Endothelial cell of umbilical vein (primary cell): ENCODE results near the gene MRPS6. TPM values are rescaled to one million over a fixed set of nuclear protein-coding genes. Genes with fewer than 3 reads are reported as not detected.

Experiments
- BruUV-seq: library from RNA; stranded (reverse); fragments of 400-500 nt; replicated peaks from 2 replicates; lab custom pipeline; 2021; lab: Mats Ljungman, UMichigan
- CTCF ChIA-PET: fragments of 300-600, 350-600 bp; sonication (Branson Sonifier 250); formaldehyde crosslinking; loops from one replicate; lab custom pipeline; 2021; ENCODE audit warnings: antibody characterized with exemption, inconsistent platforms; lab: Charles Lee
- POLR2A ChIA-PET: fragments of 300-600, 350-600 bp; sonication (Branson Sonifier 250); formaldehyde crosslinking; loops from one replicate; lab custom pipeline; 2021; ENCODE audit warnings: antibody characterized with exemption, inconsistent platforms; lab: Charles Lee
- DNase-seq: peaks from one replicate; pipeline ENCODE4 v3.0.0-alpha.2; 2011; ENCODE audit warnings: low read depth, low spot score
- FAIRE-seq: peaks from 2 replicates; lab custom pipeline; 2011; peaks lifted over from hg19 to GRCh38; lab: Jason Lieb, UNC
- H2AFZ ChIP-seq: 2 replicates; pipeline ENCODE4 v1.6.0; 2012; ENCODE audit warnings: low read depth, low read length, control low read depth, inconsistent platforms
- H3K27ac ChIP-seq: 2 replicates; pipeline ENCODE4 v1.5.1; 2011; ENCODE audit warnings: low read depth, mild to moderate bottlenecking, control low read depth, low read length, moderate library complexity; ENCODE audit not compliant: insufficient read depth
- H3K27me3 ChIP-seq, 2 experiments: 2 replicates each; pipeline versions ENCODE4 v1.6.0 to v1.6.1; 2011; ENCODE audit warnings: low read length in 2 of 2, mixed read lengths in 1 of 2; ENCODE audit not compliant: control insufficient read depth in 2 of 2, insufficient read depth in 2 of 2
- H3K36me3 ChIP-seq, 2 experiments: 2 replicates in 1 of 2; 3 replicates in 1 of 2; pipeline ENCODE4 v1.5.1; 2011; ENCODE audit warnings: low read length in 2 of 2, mild to moderate bottlenecking in 1 of 2, moderate library complexity in 1 of 2; ENCODE audit not compliant: control insufficient read depth in 2 of 2, insufficient read depth in 2 of 2; ENCODE audit errors: extremely low read depth in 1 of 2
- H3K4me1 ChIP-seq: 3 replicates; pipeline ENCODE4 v1.5.1; 2011; ENCODE audit warnings: mild to moderate bottlenecking, low read length; ENCODE audit not compliant: control insufficient read depth, insufficient read depth; ENCODE audit errors: extremely low read depth
- H3K4me2 ChIP-seq: 2 replicates; pipeline ENCODE4 v1.6.1; 2011; ENCODE audit warnings: low read length, control low read depth, mixed read lengths; ENCODE audit not compliant: insufficient read depth
- H3K4me3 ChIP-seq, 3 experiments: fragments of 200-600 bp in 1 of 3; sonication (generic), shearing (Covaris generic) in 1 of 3; replicated peaks in 1 of 3; 2 replicates each; pipeline ENCODE4 v1.5.1; 2011 to 2016; ENCODE audit warnings: control low read depth in 3 of 3, low read length in 3 of 3, mild to moderate bottlenecking in 2 of 3, inconsistent platforms in 1 of 3, low read depth in 1 of 3, moderate library complexity in 1 of 3; ENCODE audit not compliant: insufficient read depth in 1 of 3
- H3K79me2 ChIP-seq: 2 replicates; pipeline ENCODE4 v1.6.0; 2012; ENCODE audit warnings: low read length, inconsistent platforms; ENCODE audit not compliant: control insufficient read depth, insufficient read depth
- H3K9ac ChIP-seq: replicated peaks from 2 replicates; pipeline ENCODE3; 2011; ENCODE audit warnings: low read length, control low read depth; ENCODE audit not compliant: insufficient read depth; ENCODE audit errors: extremely low read depth
- H3K9me1 ChIP-seq: replicated peaks from 3 replicates; pipeline ENCODE4 v1.6.0; 2011; ENCODE audit warnings: mild to moderate bottlenecking, low read length; ENCODE audit not compliant: control insufficient read depth, insufficient read depth; ENCODE audit errors: extremely low read depth
- H3K9me3 ChIP-seq: replicated peaks from 2 replicates; pipeline ENCODE4 v1.5.1; 2012; ENCODE audit warnings: low read length, inconsistent platforms; ENCODE audit not compliant: control insufficient read depth, insufficient read depth
- H4K20me1 ChIP-seq: replicated peaks from 2 replicates; pipeline ENCODE3; 2011; ENCODE audit warnings: mild to moderate bottlenecking, low read length; ENCODE audit not compliant: control insufficient read depth, insufficient read depth; ENCODE audit errors: extremely low read depth
- EZH2 ChIP-seq: IDR thresholded peaks from 2 replicates; pipeline ENCODE4 v1.6.1; 2012; ENCODE audit warnings: borderline replicate concordance, low read depth, mild to moderate bottlenecking, moderate library complexity, low read length, inconsistent platforms; ENCODE audit not compliant: severe bottlenecking
- FOS ChIP-seq: IDR thresholded peaks from 2 replicates; pipeline ENCODE4 v1.6.1; 2011; ENCODE audit warnings: mild to moderate bottlenecking, low read length, moderate library complexity, borderline replicate concordance; ENCODE audit not compliant: insufficient read depth
- GATA2 ChIP-seq: IDR thresholded peaks from 2 replicates; pipeline ENCODE4 v1.7.0; 2011; ENCODE audit warnings: low read depth, mild to moderate bottlenecking, moderate library complexity, mixed read lengths, low read length; ENCODE audit not compliant: insufficient read length, insufficient read depth
- JUN ChIP-seq: IDR thresholded peaks from 2 replicates; pipeline ENCODE4 v1.6.1; 2011; ENCODE audit warnings: borderline replicate concordance, low read depth; ENCODE audit not compliant: insufficient read length, insufficient read depth
- MYC ChIP-seq: IDR thresholded peaks from one replicate; pipeline ENCODE4 v1.6.1; 2011; ENCODE audit warnings: mild to moderate bottlenecking, low read depth, low read length
- POLR2A ChIP-seq: IDR thresholded peaks from 2 replicates; pipeline ENCODE4 v1.6.1; 2012; ENCODE audit warnings: low read depth, mild to moderate bottlenecking, control low read depth, low read length
- POLR2AphosphoS5 ChIP-seq: IDR thresholded peaks from 2 replicates; pipeline ENCODE4 v1.6.1; 2012; ENCODE audit warnings: low read depth, mild to moderate bottlenecking, control low read depth, low read length, moderate library complexity; ENCODE audit not compliant: insufficient read depth
- dilution Hi-C: fragments of 300-500 bp; cut with MboI; formaldehyde crosslinking; loops from one replicate; pipeline ENCODE4 v1.15.0; 2019; ENCODE audit warnings: low sequenced_read_pairs; ENCODE audit not compliant: extremely low pct_ligation_motif_present
- intact Hi-C: fragments of 100-400 bp; cut with micrococcal nuclease; formaldehyde crosslinking; loops from one replicate; pipeline ENCODE4 v1.10.0; 2022
- polyA plus RNA-seq, 4 experiments: library from polyadenylated mRNA; depleted of rRNA in 3 of 4; stranded (reverse) in 3 of 4; unstranded in 1 of 4; fragments of >200 nt; gene quantifications; 2 replicates each; pipeline versions ENCODE4 v1.2.1 to v1.2.3, GENCODE V29; 2011 to 2012; ENCODE audit warnings: missing spikeins in 1 of 4
- total RNA-seq: library from RNA; stranded (reverse); gene quantifications from 2 replicates; pipeline ENCODE4 v1.2.3, GENCODE V29; 2021
- TF ChIP-seq, protein P1 (sequence below): IDR thresholded peaks from 2 replicates; pipeline ENCODE4 v1.6.1; 2011; ENCODE audit not compliant: insufficient read depth, insufficient read length
- TF ChIP-seq, protein P2 (sequence below), 2 donors: IDR thresholded peaks; 1 replicate in 1 of 2; 2 replicates in 1 of 2; pipeline ENCODE4 v1.5.1; 2011; ENCODE audit warnings: low read length in 2 of 2, mild to moderate bottlenecking in 2 of 2, moderate library complexity in 2 of 2, control low read depth in 1 of 2, inconsistent platforms in 1 of 2, low read depth in 1 of 2; ENCODE audit not compliant: insufficient read depth in 1 of 2; ENCODE audit errors: extremely low read depth in 1 of 2

The MRPS6 gene
- total and polyA plus RNA-seq, 2 donors (not counting 3 experiments of a cell fraction or from before 2014, with no cell fraction given), result 19.8 to 37.2 TPM

DNA sequence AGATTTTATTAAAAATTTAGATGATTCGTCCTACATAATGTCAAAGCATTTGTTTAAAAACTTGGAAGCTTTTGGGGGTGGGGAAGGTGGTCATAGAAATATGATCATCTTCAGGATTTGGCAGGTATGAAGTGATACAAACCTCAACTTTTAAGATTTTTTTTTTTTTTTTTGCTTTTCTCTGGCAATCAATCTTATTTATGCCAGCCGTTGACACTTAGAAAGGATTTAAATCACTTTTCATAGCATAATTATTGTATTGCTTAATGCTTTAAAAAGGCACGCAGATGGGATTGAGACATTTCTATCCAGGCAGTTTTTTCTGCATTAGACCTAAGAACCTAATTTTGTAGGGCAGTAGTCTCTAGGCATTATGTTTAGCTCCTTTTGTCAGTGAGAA lies 19.7 kb downstream of the MRPS6 start:
- Histone ChIP-seq H3K36me3 (peaks cover 0 to 3% of the 10 kb centered on the region in 2 experiments), H2AFZ (no peak overlapping the region), H3K9me1 (peaks cover 2% of the 10 kb centered on the region), H3K4me1 (peaks cover 16% of the 10 kb centered on the region), H3K4me3 (no peak overlapping the region), H3K9ac (no peak overlapping the region), H3K4me2 (no peak overlapping the region), H3K27ac (no peak overlapping the region), H3K79me2 (peaks cover 17% of the 10 kb centered on the region), H3K27me3 (no peaks in the 10 kb centered on the region), H3K9me3 (no peaks in the 10 kb centered on the region), H4K20me1 (peaks cover 8% of the 10 kb centered on the region)
- intact Hi-C loops, result loop anchor here (5.0 kb wide), 2 partner anchors 109 to 171 kb away; no protein-coding TSS in a partner anchor
- BruUV-seq, result no TSS peak
- CTCF ChIA-PET, result interaction anchor here (0.8 to 3.8 kb wide), 13 partner anchors 8 to 510 kb away, joined by 3 to 30 read pairs (median 10); partner anchors contain the start of genes MRPS6 and SLC5A3
- dilution Hi-C loops, result no loop called here
- POLR2A ChIA-PET, result no interaction called here
- FAIRE-seq (no peak), DNase-seq (no peak)
- TF ChIP-seq EZH2, result no peak
- TF ChIP-seq FOS, result no peak
- TF ChIP-seq, protein P1, sequence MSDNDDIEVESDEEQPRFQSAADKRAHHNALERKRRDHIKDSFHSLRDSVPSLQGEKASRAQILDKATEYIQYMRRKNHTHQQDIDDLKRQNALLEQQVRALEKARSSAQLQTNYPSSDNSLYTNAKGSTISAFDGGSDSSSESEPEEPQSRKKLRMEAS, result no peak
- TF ChIP-seq POLR2A, result no peak
- no peak for TF ChIP-seq GATA2

DNA sequence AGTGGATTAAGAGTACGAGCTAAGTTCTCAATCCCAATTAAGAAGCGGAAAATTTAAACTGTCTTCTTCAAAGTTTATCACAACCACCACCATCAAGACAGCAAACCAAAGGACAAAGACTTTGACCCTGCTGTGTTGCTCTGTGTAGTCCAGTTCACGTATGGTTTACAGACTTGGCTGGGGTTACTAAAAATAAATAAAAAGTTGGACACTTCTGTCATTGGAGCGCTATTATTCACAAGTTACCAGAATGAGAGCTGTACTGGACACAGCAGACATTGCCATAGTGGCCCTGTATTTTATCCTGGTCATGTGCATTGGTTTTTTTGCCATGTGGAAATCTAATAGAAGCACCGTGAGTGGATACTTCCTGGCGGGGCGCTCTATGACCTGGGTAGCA lies 21.6 kb downstream of the MRPS6 start:
- Histone ChIP-seq H3K27ac (no peak overlapping the region), H3K9ac (no peak overlapping the region), H2AFZ (no peak overlapping the region), H3K9me1 (no peaks in the 10 kb centered on the region), H3K79me2 (peaks cover 20% of the 10 kb centered on the region), H3K27me3 (no peaks in the 10 kb centered on the region), H3K4me2 (no peak overlapping the region), H3K4me1 (peaks cover 16% of the 10 kb centered on the region), H3K36me3 (peaks cover 0 to 3% of the 10 kb centered on the region in 2 experiments), H3K4me3 (no peak overlapping the region), H3K9me3 (no peaks in the 10 kb centered on the region), H4K20me1 (peaks cover 8% of the 10 kb centered on the region)
- intact Hi-C loops, result loop anchor here (5.0 kb wide), 2 partner anchors 107 to 173 kb away; no protein-coding TSS in a partner anchor
- TF ChIP-seq EZH2 (no peak), POLR2A (no peak), FOS (no peak), GATA2 (no peak), JUN (no peak), MYC (no peak), POLR2AphosphoS5 (no peak)
- TF ChIP-seq, protein P2, sequence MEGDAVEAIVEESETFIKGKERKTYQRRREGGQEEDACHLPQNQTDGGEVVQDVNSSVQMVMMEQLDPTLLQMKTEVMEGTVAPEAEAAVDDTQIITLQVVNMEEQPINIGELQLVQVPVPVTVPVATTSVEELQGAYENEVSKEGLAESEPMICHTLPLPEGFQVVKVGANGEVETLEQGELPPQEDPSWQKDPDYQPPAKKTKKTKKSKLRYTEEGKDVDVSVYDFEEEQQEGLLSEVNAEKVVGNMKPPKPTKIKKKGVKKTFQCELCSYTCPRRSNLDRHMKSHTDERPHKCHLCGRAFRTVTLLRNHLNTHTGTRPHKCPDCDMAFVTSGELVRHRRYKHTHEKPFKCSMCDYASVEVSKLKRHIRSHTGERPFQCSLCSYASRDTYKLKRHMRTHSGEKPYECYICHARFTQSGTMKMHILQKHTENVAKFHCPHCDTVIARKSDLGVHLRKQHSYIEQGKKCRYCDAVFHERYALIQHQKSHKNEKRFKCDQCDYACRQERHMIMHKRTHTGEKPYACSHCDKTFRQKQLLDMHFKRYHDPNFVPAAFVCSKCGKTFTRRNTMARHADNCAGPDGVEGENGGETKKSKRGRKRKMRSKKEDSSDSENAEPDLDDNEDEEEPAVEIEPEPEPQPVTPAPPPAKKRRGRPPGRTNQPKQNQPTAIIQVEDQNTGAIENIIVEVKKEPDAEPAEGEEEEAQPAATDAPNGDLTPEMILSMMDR (IDR thresholded peaks at IDR 0.05; ENCODE audit: extremely low read depth in 1 of 2, insufficient read depth in 1 of 2, low read depth in 1 of 2, low read length in 2 of 2), result no peak
- TF ChIP-seq, protein P1, result no peak
- no TSS peak for BruUV-seq
- DNase-seq (no peak), FAIRE-seq (no peak)
- ChIA-PET CTCF (interaction anchor here (3.8 kb wide), 1 partner anchor 171 kb away, joined by 30 read pairs; no protein-coding TSS in a partner anchor), POLR2A (no interaction called here)
- dilution Hi-C loops, result no loop called here
